Activated CD4-positive, alpha-beta memory T cell treated with anti-CD3 and anti-CD28 coated beads for 36 hours (primary cell): ENCODE data around the gene CACNA2D4. TPM values are rescaled to one million over a fixed set of nuclear protein-coding genes. Genes with fewer than 3 reads are reported as not detected.

Experiments
- CTCF ChIA-PET: fragments of 350-600 bp; sonication (Branson Sonifier 250); formaldehyde crosslinking; loops from one replicate; lab custom pipeline; 2021; ENCODE audit warnings: antibody characterized with exemption, inconsistent platforms; lab: Charles Lee
- POLR2A ChIA-PET: fragments of 350-600 bp; sonication (Branson Sonifier 250); formaldehyde crosslinking; loops from one replicate; lab custom pipeline; 2021; ENCODE audit warnings: antibody characterized with exemption; lab: Charles Lee
- DNase-seq: peaks from one replicate; pipeline ENCODE4 v3.0.0-alpha.2; 2020
- H3K27ac Mint-ChIP-seq: one replicate; pipeline ENCODE4 v1.8.0; 2021; ENCODE audit warnings: mixed read lengths
- H3K27me3 Mint-ChIP-seq: one replicate; pipeline ENCODE4 v1.8.0; 2021; ENCODE audit warnings: mixed read lengths
- H3K36me3 Mint-ChIP-seq: one replicate; pipeline ENCODE4 v1.8.0; 2021; ENCODE audit warnings: mixed read lengths
- H3K4me1 Mint-ChIP-seq: one replicate; pipeline ENCODE4 v1.8.0; 2021; ENCODE audit warnings: low read depth, mixed read lengths
- H3K4me3 Mint-ChIP-seq: one replicate; pipeline ENCODE4 v1.8.0; 2021; ENCODE audit warnings: mild to moderate bottlenecking, mixed read lengths
- H3K9me3 Mint-ChIP-seq: one replicate; pipeline ENCODE4 v1.8.0; 2021; ENCODE audit warnings: mixed read lengths
- intact Hi-C: fragments of 100-400 bp; cut with micrococcal nuclease; formaldehyde crosslinking; loops from one replicate; pipeline ENCODE4 v1.15.1; 2023
- total RNA-seq, 2 experiments: library from RNA; stranded (reverse); gene quantifications; one replicate each; pipeline ENCODE4 v1.2.3, GENCODE V29; 2021

Gene CACNA2D4
- total RNA-seq, 2 experiments from 2014 or later: 11.7 to 13.3 TPM

GRCh38 chr12:1808798-1809480, 109.5 kb downstream of the CACNA2D4 start:
- H3K9me3 Mint-ChIP-seq: no peaks in the 10 kb centered on the region
- CTCF ChIA-PET: interaction anchor here (0.9 kb wide), 1 partner anchor 131 kb away, joined by 4 read pairs; no protein-coding TSS in a partner anchor
- H3K27me3 Mint-ChIP-seq: no peaks in the 10 kb centered on the region
- no peaks in the 10 kb centered on the region for H3K36me3 Mint-ChIP-seq
- no peak overlapping the region for H3K27ac Mint-ChIP-seq
- H3K4me3 Mint-ChIP-seq: no peak overlapping the region
- intact Hi-C loops: no loop called here
- POLR2A ChIA-PET: no interaction called here
- peaks cover 13% of the 10 kb centered on the region for H3K4me1 Mint-ChIP-seq
- peak; percentile 39 for DNase-seq

GRCh38 chr12:1808036-1808797, 110.2 kb downstream of the CACNA2D4 start:
- ChIA-PET CTCF (interaction anchor here (0.9 kb wide), 1 partner anchor 132 kb away, joined by 4 read pairs; no protein-coding TSS in a partner anchor), POLR2A (interaction anchor here (0.6 kb wide), 1 partner anchor 136 kb away, joined by 3 read pairs; no protein-coding TSS in a partner anchor)
- Mint-ChIP-seq H3K4me1 (peaks cover 13% of the 10 kb centered on the region), H3K4me3 (no peak overlapping the region), H3K9me3 (no peaks in the 10 kb centered on the region), H3K27ac (peak overlapping the region; percentile 47), H3K27me3 (no peaks in the 10 kb centered on the region), H3K36me3 (no peaks in the 10 kb centered on the region)
- intact Hi-C loops: no loop called here
- no peak for DNase-seq

GRCh38 chr12:1807087-1807860, 111.2 kb downstream of the CACNA2D4 start:
- ChIA-PET CTCF (interaction anchor here (0.6 to 1.9 kb wide), 2 partner anchors 16 to 173 kb away, joined by 3 to 6 read pairs; no protein-coding TSS in a partner anchor), POLR2A (interaction anchor here (0.6 to 0.7 kb wide), 2 partner anchors 9 to 135 kb away, joined by 3 read pairs; no protein-coding TSS in a partner anchor)
- Mint-ChIP-seq H3K27me3 (no peaks in the 10 kb centered on the region), H3K4me3 (no peak overlapping the region), H3K27ac (no peak overlapping the region), H3K36me3 (no peaks in the 10 kb centered on the region), H3K4me1 (peaks cover 12% of the 10 kb centered on the region), H3K9me3 (no peaks in the 10 kb centered on the region)
- intact Hi-C loops: no loop called here
- no peak for DNase-seq

- no peak for DNase-seq
- no peaks in the 10 kb centered on the region for H3K9me3 Mint-ChIP-seq
- H3K36me3 Mint-ChIP-seq: no peaks in the 10 kb centered on the region
Measured at GRCh38 chr12:1806301-1807086, 112.0 kb downstream of the CACNA2D4 start.

GRCh38 chr12:1805441-1806081, 112.9 kb downstream of the CACNA2D4 start:
- POLR2A ChIA-PET: no interaction called here
- Mint-ChIP-seq H3K9me3 (no peaks in the 10 kb centered on the region), H3K4me3 (no peak overlapping the region), H3K4me1 (peaks cover 8% of the 10 kb centered on the region), H3K36me3 (no peaks in the 10 kb centered on the region), H3K27ac (no peak overlapping the region), H3K27me3 (no peaks in the 10 kb centered on the region)
- DNase-seq: no peak
- intact Hi-C loops: no loop called here
- CTCF ChIA-PET: interaction anchor here (1.1 to 1.9 kb wide), 3 partner anchors 14 to 134 kb away, joined by 5 to 6 read pairs (median 6); no protein-coding TSS in a partner anchor

More at GRCh38 chr12:1806301-1807086, 112.0 kb downstream of the CACNA2D4 start:
- Mint-ChIP-seq H3K27ac (no peak overlapping the region), H3K4me3 (no peak overlapping the region), H3K27me3 (no peaks in the 10 kb centered on the region), H3K4me1 (peaks cover 10% of the 10 kb centered on the region)
- intact Hi-C loops: no loop called here
- CTCF ChIA-PET: interaction anchor here (0.6 to 1.9 kb wide), 3 partner anchors 15 to 172 kb away, joined by 3 to 6 read pairs (median 6); no protein-coding TSS in a partner anchor
- POLR2A ChIA-PET: interaction anchor here (0.5 to 0.7 kb wide), 2 partner anchors 8 to 181 kb away, joined by 3 read pairs; no protein-coding TSS in a partner anchor

- POLR2A ChIA-PET: no interaction called here
- H3K4me3 Mint-ChIP-seq: no peak overlapping the region
- intact Hi-C loops: loop anchor here (1.0 kb wide), 1 partner anchor 8 kb away; no protein-coding TSS in a partner anchor
Measured at GRCh38 chr12:1804545-1805332, 113.7 kb downstream of the CACNA2D4 start.

GRCh38 chr12:1803736-1804135, 114.7 kb downstream of the CACNA2D4 start:
- Mint-ChIP-seq H3K9me3 (no peaks in the 10 kb centered on the region), H3K27ac (no peak overlapping the region), H3K4me3 (no peak overlapping the region), H3K4me1 (peaks cover 6% of the 10 kb centered on the region), H3K36me3 (no peaks in the 10 kb centered on the region), H3K27me3 (no peaks in the 10 kb centered on the region)
- DNase-seq: peak; percentile 5
- POLR2A ChIA-PET: no interaction called here
- intact Hi-C loops: loop anchor here (1.0 kb wide), 1 partner anchor 7 kb away; no protein-coding TSS in a partner anchor
- CTCF ChIA-PET: interaction anchor here (1.5 to 1.8 kb wide), 2 partner anchors 13 to 136 kb away, joined by 5 to 7 read pairs; no protein-coding TSS in a partner anchor

More at GRCh38 chr12:1804545-1805332, 113.7 kb downstream of the CACNA2D4 start:
- Mint-ChIP-seq H3K9me3 (no peaks in the 10 kb centered on the region), H3K4me1 (peaks cover 6% of the 10 kb centered on the region), H3K27me3 (no peaks in the 10 kb centered on the region), H3K36me3 (no peaks in the 10 kb centered on the region), H3K27ac (peak overlapping the region; percentile 70)
- CTCF ChIA-PET: interaction anchor here (1.5 to 1.8 kb wide), 2 partner anchors 14 to 135 kb away, joined by 5 to 7 read pairs; no protein-coding TSS in a partner anchor
- DNase-seq: peak; percentile 92

- Mint-ChIP-seq H3K36me3 (no peaks in the 10 kb centered on the region), H3K4me1 (peaks cover 6% of the 10 kb centered on the region), H3K27ac (no peak overlapping the region), H3K9me3 (no peaks in the 10 kb centered on the region), H3K27me3 (no peaks in the 10 kb centered on the region), H3K4me3 (no peak overlapping the region)
- CTCF ChIA-PET: interaction anchor here (0.7 to 1.6 kb wide), 2 partner anchors 11 to 138 kb away, joined by 3 to 7 read pairs; no protein-coding TSS in a partner anchor
- POLR2A ChIA-PET: no interaction called here
- intact Hi-C loops: no loop called here
- no peak for DNase-seq
Measured at GRCh38 chr12:1801303-1801975, 117.0 kb downstream of the CACNA2D4 start.

GRCh38 chr12:1800401-1801302, 117.8 kb downstream of the CACNA2D4 start:
- Mint-ChIP-seq H3K27me3 (no peaks in the 10 kb centered on the region), H3K36me3 (no peaks in the 10 kb centered on the region), H3K9me3 (no peaks in the 10 kb centered on the region), H3K4me1 (peaks cover 8% of the 10 kb centered on the region), H3K27ac (no peak overlapping the region), H3K4me3 (no peak overlapping the region)
- ChIA-PET POLR2A (no interaction called here), CTCF (interaction anchor here (0.7 to 3.0 kb wide), 3 partner anchors 10 to 139 kb away, joined by 3 to 21 read pairs (median 7); no protein-coding TSS in a partner anchor)
- DNase-seq: no peak
- intact Hi-C loops: no loop called here
